Transverse colon (tissue), 4 donors: ENCODE results near the gene PDZD2. TPM values are rescaled to one million over a fixed set of nuclear protein-coding genes. Genes with fewer than 3 reads are reported as not detected.

Source experiments
- DNase-seq: peaks from one replicate; pipeline ENCODE4 v3.0.0-alpha.2; 2019
- H3K27ac ChIP-seq, 4 donors: fragments of 200-600 bp; sonication (generic); 2 replicates each; pipeline ENCODE4 v1.5.1; 2016 to 2018; ENCODE audit warnings: inconsistent platforms in 4 of 4
- H3K27me3 ChIP-seq: fragments of 200-600 bp; sonication (generic); 2 replicates; pipeline ENCODE4 v1.5.1; 2017; ENCODE audit warnings: inconsistent platforms
- H3K36me3 ChIP-seq, 4 donors: fragments of 200-600 bp; sonication (generic); 2 replicates each; pipeline ENCODE4 v1.5.1; 2017 to 2019; ENCODE audit warnings: inconsistent platforms in 4 of 4
- H3K4me1 ChIP-seq, 4 donors: fragments of 200-600 bp; sonication (generic); 2 replicates each; pipeline ENCODE4 v1.5.1; 2017 to 2020; ENCODE audit warnings: inconsistent platforms in 4 of 4
- H3K4me3 ChIP-seq, 4 donors: fragments of 200-600 bp; sonication (generic); 1 replicate in 1 of 4; 2 replicates in 3 of 4; pipeline versions ENCODE4 v1.5.1 to v1.6.1; 2017 to 2019; ENCODE audit warnings: inconsistent platforms in 4 of 4
- H3K9me3 ChIP-seq, 2 donors: fragments of 200-600 bp; sonication (generic); 2 replicates each; pipeline ENCODE4 v1.5.1; 2017 to 2019; ENCODE audit warnings: inconsistent platforms in 2 of 2
- EP300 ChIP-seq: sonication (generic); formaldehyde crosslinking; IDR thresholded peaks from one replicate; pipeline ENCODE4 v1.6.1; 2017; ENCODE audit warnings: antibody characterized with exemption, low read depth
- POLR2A ChIP-seq: fragments of 450-650 bp; IDR thresholded peaks from one replicate; pipeline ENCODE4 v1.6.1; 2016; ENCODE audit warnings: antibody characterized with exemption, mild to moderate bottlenecking, moderate library complexity
- POLR2AphosphoS5 ChIP-seq, 3 donors: sonication (generic); formaldehyde crosslinking; IDR thresholded peaks; one replicate each; pipeline ENCODE4 v1.6.1; 2016; ENCODE audit warnings: antibody characterized with exemption in 3 of 3
- WGBS, 2 donors: methylation state at CpG; one replicate each; pipeline ENCODE4 v1.1.5; 2018; ENCODE audit warnings: low coverage in 1 of 2; 5-methylcytosine and 5-hydroxymethylcytosine counted together
- in situ Hi-C, 4 donors: fragments of 200-750 bp; cut with MboI; loops; one replicate each; pipeline versions ENCODE4 v1.15.0 to v1.15.1; 2017; ENCODE audit warnings: low sequenced_read_pairs in 3 of 4, low pct_ligation_motif_present in 1 of 4, low pct_unique_long_range_greater_than_20kb in 1 of 4
- intact Hi-C: fragments of 100-400 bp; cut with DNase I; formaldehyde crosslinking; loops from one replicate; pipeline ENCODE4 v1.15.1; 2023; ENCODE audit warnings: low total_unique reads
- total RNA-seq, 4 donors: library from RNA; depleted of rRNA; stranded (reverse); fragments of >200 nt; gene quantifications; one replicate each; pipeline ENCODE4 v1.1.0, GENCODE V29; 2016
- TF ChIP-seq, protein P1 (sequence below), 5 experiments: fragments of 200-600 bp in 3 of 5; fragments of 450-650 bp in 2 of 5; sonication (generic) in 3 of 5; IDR thresholded peaks; 1 replicate in 2 of 5; 2 replicates in 3 of 5; pipeline ENCODE4 v1.5.1; 2016 to 2017; ENCODE audit warnings: antibody characterized with exemption in 5 of 5, inconsistent platforms in 3 of 5, mild to moderate bottlenecking in 2 of 5, moderate library complexity in 1 of 5

The PDZD2 gene
- total RNA-seq, 4 donors from 2014 or later: 2.0 to 3.7 (median 2.8) TPM

DNA sequence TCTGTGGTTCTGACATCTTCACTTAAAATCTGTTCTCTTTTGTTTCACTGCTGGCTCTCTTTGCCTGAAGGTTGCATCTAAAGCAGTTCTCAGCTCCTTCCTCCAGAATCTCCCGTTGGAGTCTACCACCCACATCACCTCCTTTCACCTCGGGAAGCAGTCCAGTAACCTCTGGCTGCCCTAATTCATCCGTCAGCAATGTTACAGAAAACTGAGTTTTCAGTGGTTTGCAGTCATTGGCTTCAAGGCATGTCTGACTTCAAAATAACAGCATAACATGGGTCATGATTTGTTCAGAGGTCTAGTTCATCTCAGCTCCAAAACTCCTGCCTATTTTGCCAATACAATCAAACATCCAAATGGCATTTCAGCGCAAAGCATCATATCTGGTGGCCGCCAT, 427.5 kb downstream of the PDZD2 start:
- intact Hi-C loops (no loop called here), in situ Hi-C loops (loop anchor here in 1 of 4 donors (25.0 kb wide), 1 partner anchor 254 kb away; no protein-coding TSS in a partner anchor)
- TF ChIP-seq EP300: no peak
- no peak for TF ChIP-seq POLR2A
- TF ChIP-seq POLR2AphosphoS5 (IDR thresholded peaks at IDR 0.05): no peak
- TF ChIP-seq, protein P1, sequence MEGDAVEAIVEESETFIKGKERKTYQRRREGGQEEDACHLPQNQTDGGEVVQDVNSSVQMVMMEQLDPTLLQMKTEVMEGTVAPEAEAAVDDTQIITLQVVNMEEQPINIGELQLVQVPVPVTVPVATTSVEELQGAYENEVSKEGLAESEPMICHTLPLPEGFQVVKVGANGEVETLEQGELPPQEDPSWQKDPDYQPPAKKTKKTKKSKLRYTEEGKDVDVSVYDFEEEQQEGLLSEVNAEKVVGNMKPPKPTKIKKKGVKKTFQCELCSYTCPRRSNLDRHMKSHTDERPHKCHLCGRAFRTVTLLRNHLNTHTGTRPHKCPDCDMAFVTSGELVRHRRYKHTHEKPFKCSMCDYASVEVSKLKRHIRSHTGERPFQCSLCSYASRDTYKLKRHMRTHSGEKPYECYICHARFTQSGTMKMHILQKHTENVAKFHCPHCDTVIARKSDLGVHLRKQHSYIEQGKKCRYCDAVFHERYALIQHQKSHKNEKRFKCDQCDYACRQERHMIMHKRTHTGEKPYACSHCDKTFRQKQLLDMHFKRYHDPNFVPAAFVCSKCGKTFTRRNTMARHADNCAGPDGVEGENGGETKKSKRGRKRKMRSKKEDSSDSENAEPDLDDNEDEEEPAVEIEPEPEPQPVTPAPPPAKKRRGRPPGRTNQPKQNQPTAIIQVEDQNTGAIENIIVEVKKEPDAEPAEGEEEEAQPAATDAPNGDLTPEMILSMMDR (IDR thresholded peaks at IDR 0.05): no peak
- H3K9me3 ChIP-seq: no peaks in the 10 kb centered on the region
- 92% methylated on average over 4 to 5 of the region's 5 CpGs for WGBS, 2 donors
- no peaks in the 10 kb centered on the region for H3K36me3 ChIP-seq
- no peaks in the 10 kb centered on the region for H3K27me3 ChIP-seq
- DNase-seq: no peak
- H3K4me1 ChIP-seq: no peaks in the 10 kb centered on the region
- no peak overlapping the region for H3K27ac ChIP-seq
- no peak overlapping the region for H3K4me3 ChIP-seq

GRCh38 chr5:32067774-32068470, 429.0 kb downstream of the PDZD2 start:
- H3K4me1 ChIP-seq: no peaks in the 10 kb centered on the region
- 91 to 92% methylated on average over 5 of the region's 5 CpGs for WGBS, 2 donors
- no peak for TF ChIP-seq EP300
- no peak for TF ChIP-seq POLR2AphosphoS5 (IDR thresholded peaks at IDR 0.05)
- TF ChIP-seq POLR2A: no peak
- TF ChIP-seq, protein P1 (IDR thresholded peaks at IDR 0.05): no peak
- H3K27me3 ChIP-seq: no peaks in the 10 kb centered on the region
- H3K27ac ChIP-seq: no peak overlapping the region
- no peaks in the 10 kb centered on the region for H3K9me3 ChIP-seq
- no peak overlapping the region for H3K4me3 ChIP-seq
- intact Hi-C loops (no loop called here), in situ Hi-C loops (loop anchor here in 1 of 4 donors (25.0 kb wide), 1 partner anchor 256 kb away; no protein-coding TSS in a partner anchor)
- H3K36me3 ChIP-seq: no peaks in the 10 kb centered on the region
- DNase-seq: no peak

DNA sequence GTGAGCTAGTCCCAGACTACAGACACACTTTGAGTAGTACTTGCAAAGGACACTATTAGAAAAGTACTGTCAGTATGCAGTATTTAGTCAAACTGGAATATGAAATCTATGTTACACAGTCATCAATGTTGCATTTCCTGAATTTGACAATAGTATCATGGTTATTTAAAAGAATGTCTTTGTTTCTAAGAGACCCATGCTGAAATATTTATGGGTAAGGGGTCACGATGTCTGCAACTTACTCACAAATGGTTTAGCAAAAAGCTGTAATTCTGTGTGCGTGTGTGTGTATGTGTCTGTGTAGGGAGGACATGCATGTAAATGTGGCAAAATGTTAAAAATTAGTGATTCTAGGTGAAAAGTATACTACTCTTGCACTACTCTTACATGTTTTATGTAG, 429.6 kb downstream of the PDZD2 start:
- no peaks in the 10 kb centered on the region for H3K9me3 ChIP-seq
- H3K4me1 ChIP-seq: no peaks in the 10 kb centered on the region
- H3K27me3 ChIP-seq: no peaks in the 10 kb centered on the region
- no peak overlapping the region for H3K27ac ChIP-seq
- intact Hi-C loops: no loop called here
- DNase-seq: no peak
- in situ Hi-C loops: loop anchor here in 1 of 4 donors (25.0 kb wide), 1 partner anchor 256 kb away; no protein-coding TSS in a partner anchor
- H3K36me3 ChIP-seq: no peaks in the 10 kb centered on the region
- WGBS, 2 donors: 46 to 93% methylated on average over 2 of the region's 2 CpGs
- H3K4me3 ChIP-seq: no peak overlapping the region
- TF ChIP-seq, protein P1 (IDR thresholded peaks at IDR 0.05): no peak
- no peak for TF ChIP-seq EP300
- TF ChIP-seq POLR2A: no peak
- no peak for TF ChIP-seq POLR2AphosphoS5 (IDR thresholded peaks at IDR 0.05)

DNA sequence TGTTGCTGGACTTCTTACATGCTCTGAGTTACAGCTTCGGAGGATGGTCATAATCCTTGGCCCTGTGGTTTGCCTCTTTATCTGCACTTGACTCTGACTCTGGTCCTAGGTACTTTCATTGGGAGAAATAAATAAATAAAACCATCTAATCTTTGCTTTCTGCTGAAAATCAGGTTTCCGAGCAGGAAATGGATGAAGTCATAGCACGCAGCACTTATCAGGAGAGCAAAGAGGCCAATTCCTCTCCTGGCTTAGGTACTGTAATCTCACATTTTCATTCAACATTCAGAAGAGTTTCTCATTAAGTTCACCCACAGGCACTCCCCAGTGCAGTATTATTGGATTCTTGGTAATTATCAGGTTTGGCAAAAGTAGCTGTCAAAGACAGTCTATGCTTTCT, 430.5 kb downstream of the PDZD2 start:
- H3K27ac ChIP-seq: no peak overlapping the region
- no peaks in the 10 kb centered on the region for H3K9me3 ChIP-seq
- H3K27me3 ChIP-seq: no peaks in the 10 kb centered on the region
- in situ Hi-C loops (loop anchor here in 1 of 4 donors (25.0 kb wide), 1 partner anchor 257 kb away; no protein-coding TSS in a partner anchor), intact Hi-C loops (no loop called here)
- 93 to 96% methylated on average over 3 of the region's 3 CpGs for WGBS, 2 donors
- no peak overlapping the region for H3K4me3 ChIP-seq
- no peaks in the 10 kb centered on the region for H3K36me3 ChIP-seq
- no peak for TF ChIP-seq POLR2A
- TF ChIP-seq, protein P1 (IDR thresholded peaks at IDR 0.05): no peak
- no peak for TF ChIP-seq POLR2AphosphoS5 (IDR thresholded peaks at IDR 0.05)
- TF ChIP-seq EP300: no peak
- DNase-seq: no peak
- no peaks in the 10 kb centered on the region for H3K4me1 ChIP-seq
